Keratinocyte (primary cell): Measurements from ENCODE around the gene SELE. TPM values are rescaled to one million over a fixed set of nuclear protein-coding genes. Genes with fewer than 3 reads are reported as not detected.

Experiments
- DNase-seq: peaks from one replicate; pipeline ENCODE4 v3.0.0-alpha.2; 2011; ENCODE audit warnings: low read depth, missing footprints, low spot score
- FAIRE-seq: peaks from 2 replicates; lab custom pipeline; 2011; peaks lifted over from hg19 to GRCh38; lab: Jason Lieb, UNC
- H2AFZ ChIP-seq: 2 replicates; pipeline ENCODE4 v1.6.0; 2012; ENCODE audit warnings: low read length, control low read depth, inconsistent platforms; ENCODE audit not compliant: control insufficient read depth
- H3K27ac ChIP-seq: 2 replicates; pipeline ENCODE4 v1.5.1; 2011; ENCODE audit warnings: low read length; ENCODE audit not compliant: control insufficient read depth, insufficient read depth
- H3K27me3 ChIP-seq: 3 replicates; pipeline ENCODE4 v1.6.0; 2011; ENCODE audit warnings: low read length; ENCODE audit not compliant: control insufficient read depth, insufficient read depth; ENCODE audit errors: extremely low read depth
- H3K36me3 ChIP-seq, 2 experiments: 2 replicates in 1 of 2; 3 replicates in 1 of 2; pipeline ENCODE4 v1.5.1; 2011; ENCODE audit warnings: low read length in 2 of 2, mild to moderate bottlenecking in 1 of 2; ENCODE audit not compliant: control insufficient read depth in 2 of 2, insufficient read depth in 2 of 2; ENCODE audit errors: extremely low read depth in 1 of 2
- H3K4me1 ChIP-seq: 3 replicates; pipeline ENCODE4 v1.5.1; 2011; ENCODE audit warnings: low read length; ENCODE audit not compliant: control insufficient read depth, insufficient read depth; ENCODE audit errors: extremely low read depth
- H3K4me2 ChIP-seq: 3 replicates; pipeline ENCODE4 v1.6.0; 2011; ENCODE audit warnings: low read depth, low read length; ENCODE audit not compliant: control insufficient read depth, insufficient read depth; ENCODE audit errors: extremely low read depth
- H3K4me3 ChIP-seq, 3 experiments: fragments of 200-600 bp in 1 of 3; sonication (generic) in 1 of 3; 2 replicates in 2 of 3; 3 replicates in 1 of 3; pipeline ENCODE4 v1.5.1; 2011 to 2016; ENCODE audit warnings: low read length in 3 of 3, mild to moderate bottlenecking in 3 of 3, control low read depth in 2 of 3, inconsistent platforms in 1 of 3, low read depth in 1 of 3, mixed read lengths in 1 of 3, mixed run types in 1 of 3, moderate library complexity in 1 of 3; ENCODE audit not compliant: control insufficient read depth in 2 of 3, insufficient read depth in 2 of 3; ENCODE audit errors: extremely low read depth in 1 of 3
- H3K79me2 ChIP-seq: 2 replicates; pipeline ENCODE4 v1.6.0; 2012; ENCODE audit warnings: low read length; ENCODE audit not compliant: control insufficient read depth, insufficient read depth
- H3K9ac ChIP-seq: 3 replicates; pipeline ENCODE4 v1.6.0; 2011; ENCODE audit warnings: low read length; ENCODE audit not compliant: control insufficient read depth, insufficient read depth; ENCODE audit errors: extremely low read depth
- H3K9me1 ChIP-seq: 3 replicates; pipeline ENCODE4 v1.6.0; 2011; ENCODE audit warnings: low read length; ENCODE audit not compliant: control insufficient read depth, insufficient read depth; ENCODE audit errors: extremely low read depth
- H3K9me3 ChIP-seq: 2 replicates; pipeline ENCODE4 v1.5.1; 2012; ENCODE audit warnings: low read depth, low read length; ENCODE audit not compliant: control insufficient read depth
- H4K20me1 ChIP-seq: 3 replicates; pipeline ENCODE4 v1.6.0; 2011; ENCODE audit warnings: low read length; ENCODE audit not compliant: control insufficient read depth, insufficient read depth; ENCODE audit errors: extremely low read depth
- CTCF ChIP-seq, 3 experiments: IDR thresholded peaks in 1 of 3; conservative IDR thresholded peaks in 1 of 3; optimal IDR thresholded peaks in 1 of 3; 2 replicates in 2 of 3; 3 replicates in 1 of 3; pipeline versions ENCODE3 to v1.5.1; 2011; ENCODE audit warnings: low read length in 3 of 3, mild to moderate bottlenecking in 3 of 3, moderate library complexity in 2 of 3, control low read depth in 1 of 3, inconsistent platforms in 1 of 3; ENCODE audit not compliant: insufficient read depth in 2 of 3; ENCODE audit errors: extremely low read depth in 1 of 3
- EZH2 ChIP-seq: IDR thresholded peaks from one replicate; pipeline ENCODE4 v1.6.1; 2012; ENCODE audit warnings: inconsistent platforms, mild to moderate bottlenecking, low read length, moderate library complexity
- dilution Hi-C: fragments of 300-500 bp; cut with MboI; formaldehyde crosslinking; loops from one replicate; pipeline ENCODE4 v1.7.0; 2020; ENCODE audit warnings: low sequenced_read_pairs; ENCODE audit not compliant: extremely low pct_ligation_motif_present
- polyA plus RNA-seq, 5 experiments: library from polyadenylated mRNA; depleted of rRNA in 3 of 5; stranded (reverse) in 3 of 5; stranded (forward) in 1 of 5; unstranded in 1 of 5; fragments of >200 nt; gene quantifications; 1 replicate in 1 of 5; 2 replicates in 3 of 5; 3 replicates in 1 of 5; pipeline versions ENCODE4 v1.2.1 to v1.2.3, GENCODE V29; 2011 to 2012; ENCODE audit warnings: missing spikeins in 2 of 5, low read depth in 1 of 5, low replicate concordance in 1 of 5

The SELE gene
- polyA plus RNA-seq, 1 donor (not counting 4 experiments of a cell fraction or from before 2014, with no cell fraction given) = not detected

GRCh38 chr1:169762699-169763098, 28.8 kb upstream of the SELE start:
- dilution Hi-C loops = no loop called here
- FAIRE-seq = no peak
- no peak overlapping the region for H3K27ac ChIP-seq

DNA sequence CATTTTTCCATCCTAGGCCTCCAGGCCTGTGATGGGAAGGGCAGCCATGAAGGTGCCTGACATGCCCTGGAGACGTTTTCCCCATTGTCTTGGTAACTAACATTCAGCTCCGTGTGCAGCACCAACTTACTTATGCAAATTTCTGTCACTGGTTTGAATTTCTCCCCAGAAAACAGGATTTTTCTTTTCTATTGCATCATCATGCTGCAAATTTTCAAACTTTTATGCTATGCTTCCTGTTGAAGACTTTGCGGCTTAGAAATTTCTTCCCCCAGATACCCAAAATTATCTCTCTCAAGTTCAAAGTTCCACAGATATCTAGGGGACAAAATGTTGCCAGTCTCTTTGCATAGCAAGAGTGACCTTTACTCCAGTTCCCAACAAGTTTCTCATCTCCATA, 25.2 kb upstream of the SELE start:
- no peak overlapping the region for H3K4me3 ChIP-seq
- no peaks in the 10 kb centered on the region for H3K36me3 ChIP-seq
- no peaks in the 10 kb centered on the region for H3K27me3 ChIP-seq
- H3K27ac ChIP-seq = no peak overlapping the region
- DNase-seq (no peak), FAIRE-seq (no peak)
- H3K79me2 ChIP-seq = no peaks in the 10 kb centered on the region
- no peaks in the 10 kb centered on the region for H4K20me1 ChIP-seq
- TF ChIP-seq EZH2 (no peak), CTCF (optimal IDR thresholded peaks at IDR 0.05 in 1 of 3, IDR thresholded peaks at IDR 0.05 in 1 of 3, conservative IDR thresholded peaks at IDR 0.05 in 1 of 3; ENCODE audit: extremely low read depth in 1 of 3, insufficient read depth in 2 of 3, low read length in 3 of 3) (no peak)
- H3K4me1 ChIP-seq = no peaks in the 10 kb centered on the region
- no peak overlapping the region for H2AFZ ChIP-seq
- no peaks in the 10 kb centered on the region for H3K9me3 ChIP-seq
- H3K9me1 ChIP-seq = no peaks in the 10 kb centered on the region
- H3K9ac ChIP-seq = no peak overlapping the region
- dilution Hi-C loops = no loop called here
- H3K4me2 ChIP-seq = no peak overlapping the region

More at GRCh38 chr1:169762699-169763098, 28.8 kb upstream of the SELE start:
- Histone ChIP-seq H3K4me2 (no peak overlapping the region), H3K27me3 (no peaks in the 10 kb centered on the region), H3K4me3 (no peak overlapping the region), H3K9me3 (no peaks in the 10 kb centered on the region), H3K36me3 (no peaks in the 10 kb centered on the region), H3K4me1 (no peaks in the 10 kb centered on the region), H3K79me2 (no peaks in the 10 kb centered on the region), H3K9ac (no peak overlapping the region), H3K9me1 (no peaks in the 10 kb centered on the region), H2AFZ (no peak overlapping the region), H4K20me1 (no peaks in the 10 kb centered on the region)
- no peak for TF ChIP-seq CTCF (optimal IDR thresholded peaks at IDR 0.05 in 1 of 3, IDR thresholded peaks at IDR 0.05 in 1 of 3, conservative IDR thresholded peaks at IDR 0.05 in 1 of 3; ENCODE audit: extremely low read depth in 1 of 3, insufficient read depth in 2 of 3, low read length in 3 of 3)
- no peak for TF ChIP-seq EZH2
- no peak for DNase-seq
